Memory B cell (primary cell): ENCODE data around the gene ADCY2.

Experiments used
- ATAC-seq: fragments of 150-1000 bp; cut with Tn5 transposase; 2 replicates; pipeline ENCODE4 v1.10.0; 2021; ENCODE audit warnings: low read depth, mild to moderate bottlenecking, moderate library complexity
- DNase-seq, 2 donors: peaks; one replicate each; pipeline ENCODE4 v3.0.0; 2022; ENCODE audit warnings: low spot score in 2 of 2
- H3K27ac Mint-ChIP-seq: one replicate; pipeline ENCODE4 v1.8.0; 2022; ENCODE audit warnings: mild to moderate bottlenecking, moderate library complexity, mixed read lengths
- H3K27me3 Mint-ChIP-seq: one replicate; pipeline ENCODE4 v1.8.0; 2022; ENCODE audit warnings: mixed read lengths
- H3K36me3 Mint-ChIP-seq: one replicate; pipeline ENCODE4 v1.8.0; 2022; ENCODE audit warnings: mild to moderate bottlenecking, mixed read lengths
- H3K4me1 Mint-ChIP-seq: one replicate; pipeline ENCODE4 v1.8.0; 2022; ENCODE audit warnings: mixed read lengths
- H3K4me3 Mint-ChIP-seq: one replicate; pipeline ENCODE4 v1.8.0; 2022; ENCODE audit warnings: mild to moderate bottlenecking, moderate library complexity, mixed read lengths
- H3K9me3 Mint-ChIP-seq: one replicate; pipeline ENCODE4 v1.8.0; 2022; ENCODE audit warnings: mixed read lengths

The ADCY2 gene

GRCh38 chr5:7445068-7445467, 49.1 kb downstream of the ADCY2 start:
- H3K9me3 Mint-ChIP-seq, result peaks cover 1% of the 10 kb centered on the region
- ATAC-seq (no peak), DNase-seq (no peak)
- no peak overlapping the region for H3K27ac Mint-ChIP-seq
- no peaks in the 10 kb centered on the region for H3K27me3 Mint-ChIP-seq
- H3K4me3 Mint-ChIP-seq, result no peak overlapping the region
- H3K4me1 Mint-ChIP-seq, result no peaks in the 10 kb centered on the region
- H3K36me3 Mint-ChIP-seq, result no peaks in the 10 kb centered on the region

DNA sequence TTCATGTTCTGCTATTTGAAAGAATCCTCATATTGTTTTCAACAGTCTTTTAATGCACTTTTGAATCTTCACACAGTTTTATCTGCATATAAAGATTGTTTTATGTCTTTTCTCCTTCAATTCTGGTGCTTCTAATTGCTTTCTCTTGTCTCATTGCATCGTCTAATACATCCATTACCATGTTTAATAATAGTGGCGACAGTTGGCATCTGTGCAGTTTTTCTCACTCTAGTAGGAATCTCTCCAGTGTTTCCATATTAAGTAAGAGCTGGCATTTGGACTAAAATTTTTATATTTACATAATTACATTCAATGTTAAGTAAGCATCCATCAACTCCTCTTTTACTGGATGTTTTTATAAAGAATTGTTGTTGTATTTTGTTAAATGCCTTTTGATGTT, 49.9 kb downstream of the ADCY2 start:
- Mint-ChIP-seq H3K4me1 (no peaks in the 10 kb centered on the region), H3K4me3 (no peak overlapping the region), H3K9me3 (peaks cover 1% of the 10 kb centered on the region), H3K27ac (no peak overlapping the region), H3K36me3 (no peaks in the 10 kb centered on the region), H3K27me3 (no peaks in the 10 kb centered on the region)
- no peak for DNase-seq
- ATAC-seq, result no peak

- no peak overlapping the region for H3K27ac Mint-ChIP-seq
- H3K9me3 Mint-ChIP-seq, result peaks cover 1% of the 10 kb centered on the region
- ATAC-seq (no peak), DNase-seq (no peak)
- H3K4me1 Mint-ChIP-seq, result no peaks in the 10 kb centered on the region
- H3K4me3 Mint-ChIP-seq, result no peak overlapping the region
- no peaks in the 10 kb centered on the region for H3K27me3 Mint-ChIP-seq
- no peaks in the 10 kb centered on the region for H3K36me3 Mint-ChIP-seq
Measured at GRCh38 chr5:7446913-7447312, 51.0 kb downstream of the ADCY2 start.

- H3K36me3 Mint-ChIP-seq, result no peaks in the 10 kb centered on the region
- H3K4me3 Mint-ChIP-seq, result no peak overlapping the region
- H3K27ac Mint-ChIP-seq, result no peak overlapping the region
- peaks cover 5% of the 10 kb centered on the region for H3K9me3 Mint-ChIP-seq
- H3K4me1 Mint-ChIP-seq, result no peaks in the 10 kb centered on the region
- no peak for ATAC-seq
- no peaks in the 10 kb centered on the region for H3K27me3 Mint-ChIP-seq
- DNase-seq, result no peak
Measured at GRCh38 chr5:7453947-7454346, 58.0 kb downstream of the ADCY2 start.

GRCh38 chr5:7456206-7456605, 60.3 kb downstream of the ADCY2 start:
- H3K27ac Mint-ChIP-seq, result no peak overlapping the region
- no peak for ATAC-seq
- DNase-seq, result no peak
- no peaks in the 10 kb centered on the region for H3K36me3 Mint-ChIP-seq
- no peak overlapping the region for H3K4me3 Mint-ChIP-seq
- H3K4me1 Mint-ChIP-seq, result no peaks in the 10 kb centered on the region
- peaks cover 5% of the 10 kb centered on the region for H3K9me3 Mint-ChIP-seq
- H3K27me3 Mint-ChIP-seq, result no peaks in the 10 kb centered on the region

- H3K36me3 Mint-ChIP-seq, result no peaks in the 10 kb centered on the region
- ATAC-seq, result no peak
- no peak for DNase-seq
- H3K9me3 Mint-ChIP-seq, result no peaks in the 10 kb centered on the region
- H3K27ac Mint-ChIP-seq, result no peak overlapping the region
- H3K27me3 Mint-ChIP-seq, result no peaks in the 10 kb centered on the region
- H3K4me1 Mint-ChIP-seq, result no peaks in the 10 kb centered on the region
- no peak overlapping the region for H3K4me3 Mint-ChIP-seq
Measured at GRCh38 chr5:7461371-7461770, 65.4 kb downstream of the ADCY2 start.

DNA sequence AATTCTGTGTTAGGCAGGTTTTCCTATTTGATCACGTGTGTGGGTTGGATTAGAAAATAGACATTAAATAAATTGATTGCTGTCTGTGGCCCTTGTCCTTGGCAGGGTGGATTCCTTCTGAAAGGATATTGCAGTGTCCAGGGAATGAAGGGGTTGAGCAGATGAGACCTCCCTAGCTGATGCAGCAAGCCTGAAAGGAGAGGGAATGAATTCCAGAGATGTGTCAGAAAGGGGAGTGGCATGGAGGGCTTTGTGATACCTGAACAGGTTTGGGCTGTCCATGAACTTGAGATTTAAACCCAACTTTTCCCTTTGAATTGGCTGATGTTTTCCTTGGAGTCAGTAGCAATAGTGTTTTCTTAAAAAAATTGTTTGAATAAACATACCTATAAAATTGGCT, 66.8 kb downstream of the ADCY2 start:
- Mint-ChIP-seq H3K9me3 (no peaks in the 10 kb centered on the region), H3K4me1 (no peaks in the 10 kb centered on the region), H3K27me3 (no peaks in the 10 kb centered on the region), H3K27ac (no peak overlapping the region), H3K4me3 (no peak overlapping the region), H3K36me3 (no peaks in the 10 kb centered on the region)
- DNase-seq (no peak), ATAC-seq (no peak)

- Mint-ChIP-seq H3K4me1 (no peaks in the 10 kb centered on the region), H3K36me3 (no peaks in the 10 kb centered on the region), H3K27ac (no peak overlapping the region), H3K4me3 (no peak overlapping the region), H3K27me3 (no peaks in the 10 kb centered on the region), H3K9me3 (no peaks in the 10 kb centered on the region)
- DNase-seq (no peak), ATAC-seq (no peak)
Measured at GRCh38 chr5:7464182-7464581, 68.2 kb downstream of the ADCY2 start.

DNA sequence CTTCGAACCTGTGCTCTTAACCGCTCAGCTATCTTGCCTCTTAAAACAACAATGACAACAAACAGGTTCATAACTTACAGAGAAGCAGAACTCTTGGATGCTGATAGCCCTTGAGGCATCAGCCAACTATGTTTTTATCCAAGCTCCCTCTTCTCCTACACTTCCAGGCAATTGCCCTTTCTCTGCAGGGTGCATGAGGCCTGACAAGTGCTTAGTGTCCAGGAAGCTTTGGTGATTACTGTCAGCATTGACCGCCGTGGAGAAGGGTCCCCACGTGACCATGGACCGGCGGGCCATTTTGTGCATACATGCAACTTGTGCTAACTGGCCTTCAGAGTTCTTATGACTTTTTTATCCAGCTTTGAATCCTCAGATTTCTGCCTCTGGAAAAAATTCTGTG, 71.2 kb downstream of the ADCY2 start:
- no peaks in the 10 kb centered on the region for H3K27me3 Mint-ChIP-seq
- no peaks in the 10 kb centered on the region for H3K36me3 Mint-ChIP-seq
- no peak overlapping the region for H3K27ac Mint-ChIP-seq
- no peak overlapping the region for H3K4me3 Mint-ChIP-seq
- no peaks in the 10 kb centered on the region for H3K4me1 Mint-ChIP-seq
- no peak for DNase-seq
- no peak for ATAC-seq
- no peaks in the 10 kb centered on the region for H3K9me3 Mint-ChIP-seq

DNA sequence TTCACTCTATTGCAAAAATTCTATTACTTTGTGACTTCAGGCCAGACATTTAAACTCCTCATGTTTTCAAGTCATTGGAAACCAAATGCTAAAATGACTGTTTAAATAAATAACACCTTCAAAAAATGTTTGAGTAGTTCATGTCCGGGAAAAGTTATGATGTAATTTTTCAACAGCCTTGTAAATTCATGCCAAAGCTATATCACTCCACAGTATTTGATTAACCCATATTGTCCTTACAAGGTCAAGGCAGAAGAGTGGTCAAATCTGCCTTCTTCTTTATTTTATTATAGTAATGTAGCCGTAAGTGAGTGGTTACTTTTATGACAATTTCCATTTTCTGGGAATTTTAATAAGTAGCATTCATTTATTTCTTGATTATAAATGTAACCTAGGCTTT, 72.8 kb downstream of the ADCY2 start:
- Mint-ChIP-seq H3K4me1 (no peaks in the 10 kb centered on the region), H3K36me3 (no peaks in the 10 kb centered on the region), H3K4me3 (no peak overlapping the region), H3K9me3 (no peaks in the 10 kb centered on the region), H3K27me3 (no peaks in the 10 kb centered on the region), H3K27ac (no peak overlapping the region)
- DNase-seq, result no peak
- ATAC-seq, result no peak

- DNase-seq, result no peak
- no peak for ATAC-seq
- H3K27me3 Mint-ChIP-seq, result no peaks in the 10 kb centered on the region
- H3K4me1 Mint-ChIP-seq, result no peaks in the 10 kb centered on the region
- H3K27ac Mint-ChIP-seq, result no peak overlapping the region
- H3K36me3 Mint-ChIP-seq, result no peaks in the 10 kb centered on the region
- no peak overlapping the region for H3K4me3 Mint-ChIP-seq
- peaks cover 2% of the 10 kb centered on the region for H3K9me3 Mint-ChIP-seq
Measured at GRCh38 chr5:7471710-7472109, 75.8 kb downstream of the ADCY2 start.

DNA sequence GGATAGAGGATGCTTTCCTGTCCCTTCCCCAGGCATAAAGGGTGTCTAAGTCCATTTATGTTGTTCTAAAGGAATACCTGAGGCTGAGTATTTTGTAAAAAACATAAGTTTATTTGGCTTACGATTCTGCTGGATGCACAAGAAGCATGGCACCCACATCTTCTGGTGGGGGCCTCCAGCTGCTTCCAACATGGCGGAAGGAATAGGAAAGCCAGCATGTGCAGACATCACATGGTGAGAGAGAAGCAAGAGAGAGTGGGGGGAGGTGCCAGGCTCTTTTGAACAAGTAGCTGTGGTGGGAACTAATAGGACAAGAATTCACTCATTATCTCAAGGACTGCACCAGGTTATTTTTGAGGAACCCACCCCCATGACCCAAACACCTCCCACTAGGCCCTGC, 77.2 kb downstream of the ADCY2 start:
- Mint-ChIP-seq H3K27me3 (no peaks in the 10 kb centered on the region), H3K27ac (no peak overlapping the region), H3K4me1 (no peaks in the 10 kb centered on the region), H3K9me3 (peaks cover 2% of the 10 kb centered on the region), H3K36me3 (no peaks in the 10 kb centered on the region), H3K4me3 (no peak overlapping the region)
- ATAC-seq, result no peak
- DNase-seq, result no peak

DNA sequence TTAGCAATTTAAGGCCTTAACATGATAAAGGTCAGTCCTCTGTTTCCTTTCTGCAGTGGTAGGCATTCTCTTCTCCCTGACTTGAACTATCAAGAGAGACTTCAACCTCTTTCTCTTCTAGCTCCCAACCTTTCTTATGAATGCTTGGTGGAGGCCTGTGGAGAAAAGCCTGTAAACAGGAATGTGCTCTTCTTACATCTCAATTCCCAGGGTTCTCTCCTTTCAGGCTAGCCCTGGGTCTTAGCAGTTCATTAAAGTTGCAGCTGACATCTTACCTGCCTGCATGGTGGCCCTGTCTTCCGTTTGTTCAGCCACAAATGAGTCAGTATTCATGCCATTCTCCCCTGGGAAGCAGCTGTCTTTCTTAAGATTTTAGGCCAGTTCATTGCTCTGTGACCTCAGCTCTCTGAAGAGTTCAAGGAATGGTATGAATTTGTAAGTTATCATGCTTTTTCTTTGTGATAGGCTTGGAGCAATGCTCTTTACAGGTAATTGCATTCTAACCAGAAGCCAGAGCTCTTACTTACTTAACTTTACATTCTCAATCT, 77.8 kb downstream of the ADCY2 start:
- peaks cover 2% of the 10 kb centered on the region for H3K9me3 Mint-ChIP-seq
- H3K27me3 Mint-ChIP-seq, result no peaks in the 10 kb centered on the region
- no peak for DNase-seq
- H3K36me3 Mint-ChIP-seq, result no peaks in the 10 kb centered on the region
- H3K4me1 Mint-ChIP-seq, result no peaks in the 10 kb centered on the region
- H3K27ac Mint-ChIP-seq, result no peak overlapping the region
- no peak overlapping the region for H3K4me3 Mint-ChIP-seq
- ATAC-seq, result no peak

DNA sequence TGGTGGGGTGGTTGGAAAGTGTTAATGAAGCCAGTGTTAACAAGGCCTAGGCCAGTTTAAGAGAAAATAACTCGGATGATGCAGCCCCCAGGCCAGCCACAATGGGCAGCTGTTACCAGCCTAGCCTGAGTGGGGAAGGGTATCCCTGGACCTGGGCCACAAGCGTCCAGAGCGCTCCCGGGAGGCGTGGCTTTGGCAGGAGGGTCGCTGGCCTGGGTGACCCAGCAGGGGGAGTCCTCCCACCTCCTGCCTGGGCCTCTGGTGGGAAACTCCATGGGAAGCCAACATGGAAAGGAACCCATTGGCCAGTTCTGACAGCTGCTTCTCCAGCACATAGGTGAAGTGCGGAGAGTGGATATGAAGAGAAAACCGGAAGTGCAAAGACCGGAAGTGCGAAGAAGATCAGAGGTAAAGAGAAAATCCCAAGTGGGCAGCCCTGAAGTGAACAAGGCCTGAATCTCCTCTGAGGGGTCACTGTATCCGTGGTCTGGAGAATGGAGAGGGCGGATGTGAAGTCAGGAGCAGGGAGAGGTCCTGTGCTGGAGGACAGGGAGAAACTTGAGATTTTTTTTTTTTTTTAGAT, 79.0 kb downstream of the ADCY2 start:
- Mint-ChIP-seq H3K36me3 (no peaks in the 10 kb centered on the region), H3K27me3 (no peaks in the 10 kb centered on the region), H3K27ac (no peak overlapping the region), H3K4me1 (no peaks in the 10 kb centered on the region), H3K4me3 (peak overlapping the region; percentile 7), H3K9me3 (peaks cover 2% of the 10 kb centered on the region)
- ATAC-seq (no peak), DNase-seq (no peak)

DNA sequence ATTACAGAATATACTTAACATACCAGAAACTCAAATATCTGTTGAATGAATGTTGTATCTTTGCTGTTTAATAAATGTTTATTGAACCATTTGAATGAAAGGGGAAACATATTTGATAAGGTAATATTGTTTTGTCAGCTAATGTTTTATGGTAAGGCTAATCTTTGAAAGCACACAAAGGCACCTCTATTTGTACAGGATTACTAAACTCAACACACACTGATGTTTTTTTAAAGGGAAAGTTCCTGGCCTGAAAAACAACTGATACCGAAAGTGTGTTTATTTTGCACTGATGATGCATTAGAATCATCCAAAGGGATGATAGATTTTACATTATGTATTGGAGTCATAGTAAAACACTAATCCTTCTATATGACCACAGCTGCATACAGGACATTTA, 82.5 kb downstream of the ADCY2 start:
- no peaks in the 10 kb centered on the region for H3K4me1 Mint-ChIP-seq
- H3K9me3 Mint-ChIP-seq, result peaks cover 7% of the 10 kb centered on the region
- H3K4me3 Mint-ChIP-seq, result no peak overlapping the region
- DNase-seq (no peak), ATAC-seq (no peak)
- no peaks in the 10 kb centered on the region for H3K36me3 Mint-ChIP-seq
- H3K27me3 Mint-ChIP-seq, result no peaks in the 10 kb centered on the region
- no peak overlapping the region for H3K27ac Mint-ChIP-seq
